ENCODE measurements around the gene RNF220. TPM values are rescaled to one million over a fixed set of nuclear protein-coding genes. Genes with fewer than 3 reads are reported as not detected.
A peak's percentile ranks its signal among the peaks of the same experiment; 100 is the strongest.

Gene RNF220
- total and polyA plus RNA-seq, 9 of the 15 experiments (the other 6 are each of a cell fraction or from before 2014, with no cell fraction given) = 5.1 to 117 (median 66.9) TPM

- TF ChIP-seq ZBED1 (IDR thresholded peaks at IDR 0.05) = no peak
- TF ChIP-seq HMBOX1 (IDR thresholded peaks at IDR 0.05) = 0 out of 2 replicates have a peak, but pooled peaks have one; percentile 7
- H3K79me2 ChIP-seq (ENCODE audit: control insufficient read depth, insufficient read depth, low read length) = peaks cover 28% of the 10 kb centered on the region
- peaks cover 34 to 54% of the 10 kb centered on the region in 2 experiments; a peak in 4 of 5 replicates for H3K4me1 ChIP-seq (replicated peaks in 1 of 2; ENCODE audit: control insufficient read depth in 2 of 2, insufficient read depth in 2 of 2, low read length in 2 of 2)
- no peak for ATAC-seq
- POLR2A ChIA-PET = interaction anchor here (1.4 to 21.3 kb wide), 3 partner anchors 11 to 189 kb away, joined by 4 to 328 read pairs (median 122); no protein-coding TSS in a partner anchor
- DNase-seq (ENCODE audit: extremely low read depth in 1 of 4, low spot score in 3 of 4) = no peak
- FAIRE-seq = no peak
- H3K27me3 ChIP-seq (ENCODE audit: control insufficient read depth in 2 of 2, insufficient read depth in 2 of 2, low read length in 2 of 2) = no peaks in the 10 kb centered on the region
- no peaks in the 10 kb centered on the region for H3K9me3 ChIP-seq (replicated peaks; ENCODE audit: control insufficient read depth, insufficient read depth, low read depth, low read length)
- no TSS peak for BruUV-seq (replicated peaks)
- H3K27ac ChIP-seq (ENCODE audit: extremely low read depth, low read depth, low read length) = no peak overlapping the region
- peaks cover 4% of the 10 kb centered on the region; the same call in 1 of the 2 replicates for H4K20me1 ChIP-seq (replicated peaks; ENCODE audit: control insufficient read depth, insufficient read depth, low read length)
- no peak overlapping the region for H3K4me3 ChIP-seq
- H3K9me1 ChIP-seq (ENCODE audit: control insufficient read depth, insufficient read depth, low read length) = peaks cover 3% of the 10 kb centered on the region
- CTCF ChIA-PET (ENCODE audit: low intra/inter-chr PET ratio) = no interaction called here
- WGBS (ENCODE audit: insufficient coverage, low coverage, missing lambda C conversion rate) = 62% methylated on average over 2 of the region's 2 CpGs
- H3K36me3 ChIP-seq (ENCODE audit: control insufficient read depth, insufficient read depth, low read length) = peaks cover 23% of the 10 kb centered on the region
- no peak overlapping the region for H3K4me2 ChIP-seq (ENCODE audit: insufficient read depth, low read length)
- in situ Hi-C loops (cut with MboI) = no loop called here
- peak overlapping the region; percentile 82 for H2AFZ ChIP-seq (ENCODE audit: low read depth, low read length)
- no peak overlapping the region for H3K9ac ChIP-seq (ENCODE audit: insufficient read depth in 1 of 2, low read depth in 2 of 2, low read length in 2 of 2)
- intact Hi-C loops (cut with micrococcal nuclease) = loop anchor here (10.0 kb wide), 1 partner anchor 175 kb away; the partner anchor contains the start of genes BTBD19, DYNLT4 and PLK3
Observed at GRCh38 chr1:44630116-44630515, 225.1 kb downstream of the RNF220 start.

GRCh38 chr1:44631333-44631646, 226.2 kb downstream of the RNF220 start:
- DNase-seq (ENCODE audit: extremely low read depth in 1 of 4, low spot score in 3 of 4) = no peak
- ChIA-PET POLR2A (interaction anchor here (0.6 to 21.3 kb wide), 19 partner anchors 12 to 1784 kb away, joined by 3 to 328 read pairs (median 4); partner anchors contain the start of genes ARMH1, RPS8 and TMEM53), CTCF (ENCODE audit: low intra/inter-chr PET ratio) (no interaction called here)
- Histone ChIP-seq H2AFZ (ENCODE audit: low read depth, low read length) (peak overlapping the region; percentile 82), H3K79me2 (ENCODE audit: control insufficient read depth, insufficient read depth, low read length) (peaks cover 31% of the 10 kb centered on the region), H3K4me2 (ENCODE audit: insufficient read depth, low read length) (peak overlapping the region; percentile 76), H3K36me3 (ENCODE audit: control insufficient read depth, insufficient read depth, low read length) (peaks cover 35% of the 10 kb centered on the region), H3K9me1 (ENCODE audit: control insufficient read depth, insufficient read depth, low read length) (peaks cover 4% of the 10 kb centered on the region), H3K9me3 (replicated peaks; ENCODE audit: control insufficient read depth, insufficient read depth, low read depth, low read length) (no peaks in the 10 kb centered on the region), H3K27me3 (ENCODE audit: control insufficient read depth in 2 of 2, insufficient read depth in 2 of 2, low read length in 2 of 2) (no peaks in the 10 kb centered on the region), H3K4me1 (replicated peaks in 1 of 2; ENCODE audit: control insufficient read depth in 2 of 2, insufficient read depth in 2 of 2, low read length in 2 of 2) (peaks cover 43 to 54% of the 10 kb centered on the region in 2 experiments; a peak in 4 of 5 replicates), H3K9ac (ENCODE audit: insufficient read depth in 1 of 2, low read depth in 2 of 2, low read length in 2 of 2) (peak overlapping the region; percentile 83 to 92), H3K27ac (ENCODE audit: extremely low read depth, low read depth, low read length) (peak overlapping the region; percentile 90), H3K4me3 (peak overlapping the region; percentile 78), H4K20me1 (replicated peaks; ENCODE audit: control insufficient read depth, insufficient read depth, low read length) (peaks cover 4% of the 10 kb centered on the region; the same call in 1 of the 2 replicates)
- no peak for FAIRE-seq
- WGBS (ENCODE audit: insufficient coverage, low coverage, missing lambda C conversion rate) = 5% methylated on average over 8 of the region's 8 CpGs
- intact Hi-C loops (cut with micrococcal nuclease) = loop anchor here (10.0 kb wide), 1 partner anchor 174 kb away; the partner anchor contains the start of genes BTBD19, DYNLT4 and PLK3
- no peak for ATAC-seq
- in situ Hi-C loops (cut with MboI) = no loop called here
- BruUV-seq (replicated peaks) = TSS peak; percentile 87
- TF ChIP-seq PATZ1 (CRISPR knock-in tag; IDR thresholded peaks at IDR 0.05; ENCODE audit: borderline replicate concordance) = no peak
- peak; percentile 3; the same call in 1 of the 2 replicates for TF ChIP-seq TCF3 (CRISPR knock-in tag; IDR thresholded peaks at IDR 0.05)
- 0 out of 2 replicates have a peak, but pooled peaks have one; percentile 17 for TF ChIP-seq ZNF395 (CRISPR knock-in tag; IDR thresholded peaks at IDR 0.05)
- TF ChIP-seq SIRT6 (IDR thresholded peaks at IDR 0.05; ENCODE audit: low read depth, low read length) = peak; percentile 56
- TF ChIP-seq SMARCA4 (IDR thresholded peaks at IDR 0.05) = 0 out of 2 replicates have a peak, but pooled peaks have one; percentile 31
- TF ChIP-seq BRD9 (IDR thresholded peaks at IDR 0.05; ENCODE audit: low read depth, partially characterized antibody) = peak; percentile 41
- TF ChIP-seq TFAP4 (CRISPR knock-in tag; IDR thresholded peaks at IDR 0.05; ENCODE audit: borderline replicate concordance) = peak; percentile 87

Data from K562 (cell line).